SU-DHL-6 (cell line): Measurements from ENCODE around the gene TCP11.

Source experiments
- H2AFZ ChIP-seq: fragments of 200-600 bp; sonication (generic); 2 replicates; pipeline ENCODE4 v1.6.1; 2014; ENCODE audit warnings: low read depth, mild to moderate bottlenecking, moderate library complexity, mixed read lengths, antibody characterized with exemption, low read length; ENCODE audit not compliant: severe bottlenecking
- H3F3A ChIP-seq: fragments of 200-600 bp; shearing (Covaris generic); 2 replicates; pipeline ENCODE4 v1.6.0; 2016; ENCODE audit warnings: antibody characterized with exemption, mild to moderate bottlenecking; ENCODE audit not compliant: insufficient read depth
- H3K27ac ChIP-seq: fragments of 200-600 bp; sonication (generic); 2 replicates; pipeline ENCODE4 v1.5.1; 2016; ENCODE audit warnings: low read depth, mild to moderate bottlenecking, low read length, moderate library complexity, mixed read lengths
- H3K27me3 ChIP-seq: fragments of 200-600 bp; sonication (generic), shearing (Covaris generic); 2 replicates; pipeline ENCODE4 v1.6.0; 2014; ENCODE audit warnings: mild to moderate bottlenecking, low read length
- H3K36me3 ChIP-seq: fragments of 200-600 bp; sonication (generic); 2 replicates; pipeline ENCODE4 v1.6.1; 2014; ENCODE audit warnings: mild to moderate bottlenecking, low read length, mixed read lengths
- H3K4me2 ChIP-seq: fragments of 300-600, 200-600 bp; shearing (Covaris generic), sonication (generic); 2 replicates; pipeline ENCODE4 v1.6.0; 2014; ENCODE audit warnings: low read length, low read depth, mild to moderate bottlenecking; ENCODE audit not compliant: poor library complexity, severe bottlenecking
- H3K4me3 ChIP-seq: fragments of 200-600 bp; sonication (generic); 2 replicates; pipeline ENCODE4 v1.5.1; 2014; ENCODE audit warnings: antibody characterized with exemption, low read length, mild to moderate bottlenecking, mixed read lengths; ENCODE audit not compliant: insufficient read depth, poor library complexity, severe bottlenecking
- H3K79me2 ChIP-seq: fragments of 200-600 bp; sonication (generic); 2 replicates; pipeline ENCODE4 v1.6.1; 2014; ENCODE audit warnings: mild to moderate bottlenecking, low read length, moderate library complexity; ENCODE audit not compliant: insufficient read depth
- H3K9ac ChIP-seq: fragments of 200-600 bp; sonication (generic); 2 replicates; pipeline ENCODE4 v1.7.0; 2014; ENCODE audit warnings: mild to moderate bottlenecking, low read length
- H3K9me2 ChIP-seq: fragments of 200-600 bp; sonication (generic); replicated peaks from 2 replicates; pipeline ENCODE4 v1.6.1; 2014; ENCODE audit warnings: low read length; ENCODE audit not compliant: insufficient read depth
- H3K9me3 ChIP-seq: fragments of 200-600 bp; sonication (generic); 2 replicates; pipeline ENCODE4 v1.6.1; 2014; ENCODE audit warnings: low read length, mixed read lengths; ENCODE audit not compliant: insufficient read depth
- H4K20me1 ChIP-seq: fragments of 200-600 bp; sonication (generic); 2 replicates; pipeline ENCODE4 v1.6.1; 2014; ENCODE audit warnings: low read depth, mild to moderate bottlenecking, antibody characterized with exemption, low read length, moderate library complexity, mixed read lengths
- CTCF ChIP-seq: fragments of 200-600 bp; sonication (generic); IDR thresholded peaks from one replicate; pipeline ENCODE4 v1.5.1; 2017; ENCODE audit warnings: antibody characterized with exemption, mild to moderate bottlenecking, low read length, moderate library complexity; ENCODE audit not compliant: insufficient read depth, poor library complexity, severe bottlenecking
- EZH2phosphoT487 ChIP-seq: fragments of 200-600 bp; sonication (generic), shearing (Covaris generic); conservative IDR thresholded peaks from 2 replicates; pipeline ENCODE4 v1.6.1; 2018; ENCODE audit warnings: mild to moderate bottlenecking, antibody characterized with exemption, low read length, moderate library complexity, mixed read lengths

Gene TCP11

DNA sequence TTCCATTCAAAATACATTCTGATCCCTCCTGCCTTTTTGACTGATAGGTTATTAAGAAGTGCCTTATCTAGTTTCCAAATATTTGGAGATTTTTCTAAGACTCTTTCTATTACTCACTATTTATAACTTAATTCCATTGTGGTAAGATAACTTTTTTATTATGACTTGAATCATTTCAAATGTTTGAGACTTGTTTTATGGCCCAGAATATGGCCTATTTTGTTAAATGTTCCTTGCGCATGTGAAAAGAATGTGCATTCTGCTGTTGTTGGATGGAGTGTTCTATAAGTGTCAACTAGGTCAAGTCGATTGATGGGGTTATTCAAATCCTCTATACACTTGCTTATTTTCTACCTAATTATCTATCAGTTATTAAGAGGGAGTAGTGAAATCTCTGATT lies 13.1 kb upstream of the TCP11 start:
- H3K4me3 ChIP-seq, result no peak overlapping the region
- no peak overlapping the region for H3K27ac ChIP-seq
- no peak overlapping the region for H3K4me2 ChIP-seq
- H3K9me2 ChIP-seq, result no peaks in the 10 kb centered on the region
- H3K36me3 ChIP-seq, result no peaks in the 10 kb centered on the region
- no peaks in the 10 kb centered on the region for H3K9me3 ChIP-seq
- H3K9ac ChIP-seq, result no peak overlapping the region
- H3F3A ChIP-seq, result no peaks in the 10 kb centered on the region
- H3K79me2 ChIP-seq, result no peaks in the 10 kb centered on the region
- H4K20me1 ChIP-seq, result no peaks in the 10 kb centered on the region
- H2AFZ ChIP-seq, result no peak overlapping the region
- TF ChIP-seq EZH2phosphoT487, result no peak
- no peak for TF ChIP-seq CTCF
- H3K27me3 ChIP-seq, result no peaks in the 10 kb centered on the region

DNA sequence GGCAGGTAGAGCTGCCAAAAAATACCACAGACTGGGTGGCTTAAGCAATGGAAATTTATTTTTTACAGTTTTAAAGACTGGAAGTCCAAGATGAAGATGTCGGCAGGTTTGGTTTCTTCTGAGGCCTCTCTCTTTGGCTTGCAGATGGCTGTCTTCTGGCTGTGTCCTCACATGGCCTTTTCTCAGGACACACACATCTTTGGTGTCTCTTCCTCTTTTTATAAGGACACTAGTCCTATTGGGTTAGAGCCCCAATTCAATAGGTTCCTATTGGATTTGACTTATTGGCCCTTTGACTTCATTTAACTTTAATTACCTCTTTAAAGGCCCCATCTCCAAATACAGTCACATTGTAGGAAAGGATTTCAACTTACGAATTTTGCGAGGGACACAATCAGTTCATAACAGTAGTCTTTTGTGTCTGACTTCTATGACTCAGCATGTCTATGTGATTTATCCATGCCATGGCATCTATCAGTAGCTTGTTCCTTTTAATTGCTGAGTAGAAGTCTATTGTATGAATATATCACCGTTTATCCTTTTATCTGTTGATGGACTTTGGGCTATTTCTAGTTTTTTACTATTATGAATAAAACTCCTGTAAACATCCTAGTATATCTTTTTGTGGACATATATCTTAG lies 11.0 kb upstream of the TCP11 start:
- no peak overlapping the region for H3K4me3 ChIP-seq
- H3K36me3 ChIP-seq, result no peaks in the 10 kb centered on the region
- no peaks in the 10 kb centered on the region for H3F3A ChIP-seq
- H3K79me2 ChIP-seq, result no peaks in the 10 kb centered on the region
- H3K27me3 ChIP-seq, result no peaks in the 10 kb centered on the region
- no peak overlapping the region for H3K9ac ChIP-seq
- H3K4me2 ChIP-seq, result no peak overlapping the region
- no peaks in the 10 kb centered on the region for H3K9me2 ChIP-seq
- H3K27ac ChIP-seq, result no peak overlapping the region
- H3K9me3 ChIP-seq, result no peaks in the 10 kb centered on the region
- H4K20me1 ChIP-seq, result no peaks in the 10 kb centered on the region
- TF ChIP-seq EZH2phosphoT487 (no peak), CTCF (no peak)
- no peak overlapping the region for H2AFZ ChIP-seq

- Histone ChIP-seq H4K20me1 (no peaks in the 10 kb centered on the region), H3K4me3 (no peak overlapping the region), H3K27me3 (no peaks in the 10 kb centered on the region), H3K79me2 (no peaks in the 10 kb centered on the region), H3K9me3 (no peaks in the 10 kb centered on the region), H3K9me2 (no peaks in the 10 kb centered on the region), H3K27ac (no peak overlapping the region), H3K4me2 (no peak overlapping the region), H3F3A (no peaks in the 10 kb centered on the region), H3K36me3 (no peaks in the 10 kb centered on the region), H3K9ac (no peak overlapping the region), H2AFZ (no peak overlapping the region)
- TF ChIP-seq CTCF, result no peak
- TF ChIP-seq EZH2phosphoT487, result no peak
Observed at GRCh38 chr6:35151466-35151865, 10.3 kb upstream of the TCP11 start.
